Measurements from ENCODE around the gene DDR2.
A peak's percentile ranks its signal among the peaks of the same experiment; 100 is the strongest.

DDR2 gene

DNA sequence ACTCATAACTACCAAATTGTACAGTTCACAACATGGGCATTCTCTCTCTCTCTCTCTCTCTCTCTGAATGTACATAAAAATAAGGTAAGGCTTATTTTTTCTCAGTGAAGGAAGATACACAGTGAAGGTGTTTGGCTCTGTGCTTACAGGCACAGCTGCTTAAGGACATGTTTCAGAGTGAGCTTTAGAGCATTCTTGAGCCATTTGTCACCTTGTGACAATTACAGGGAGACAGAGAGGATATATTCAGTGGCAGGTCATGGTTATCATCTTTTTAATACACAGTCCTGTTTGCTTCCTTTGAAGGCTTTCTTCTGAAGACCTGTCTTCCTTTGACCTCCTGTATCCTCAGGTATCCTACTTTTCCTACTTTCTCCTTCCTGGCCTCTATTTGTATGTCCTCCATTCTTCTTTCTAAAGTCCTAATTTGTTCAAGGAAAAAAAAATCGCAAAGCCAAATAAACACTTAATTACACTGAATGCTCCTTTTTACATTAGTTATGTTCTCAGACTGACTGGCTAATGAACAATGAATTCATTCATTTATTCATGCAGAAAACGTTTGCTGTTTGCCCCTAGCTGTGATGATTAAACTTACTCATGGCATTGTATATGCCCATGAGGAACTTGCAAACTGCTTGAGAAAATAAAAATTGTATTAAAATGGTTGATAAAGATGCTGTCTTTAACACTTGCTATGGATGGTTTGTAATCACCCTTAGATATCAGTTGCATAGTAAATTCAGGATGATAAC is 191.7 kb downstream of the DDR2 start:
- ATAC-seq = peak; percentile 38
- TF ChIP-seq, protein P1, sequence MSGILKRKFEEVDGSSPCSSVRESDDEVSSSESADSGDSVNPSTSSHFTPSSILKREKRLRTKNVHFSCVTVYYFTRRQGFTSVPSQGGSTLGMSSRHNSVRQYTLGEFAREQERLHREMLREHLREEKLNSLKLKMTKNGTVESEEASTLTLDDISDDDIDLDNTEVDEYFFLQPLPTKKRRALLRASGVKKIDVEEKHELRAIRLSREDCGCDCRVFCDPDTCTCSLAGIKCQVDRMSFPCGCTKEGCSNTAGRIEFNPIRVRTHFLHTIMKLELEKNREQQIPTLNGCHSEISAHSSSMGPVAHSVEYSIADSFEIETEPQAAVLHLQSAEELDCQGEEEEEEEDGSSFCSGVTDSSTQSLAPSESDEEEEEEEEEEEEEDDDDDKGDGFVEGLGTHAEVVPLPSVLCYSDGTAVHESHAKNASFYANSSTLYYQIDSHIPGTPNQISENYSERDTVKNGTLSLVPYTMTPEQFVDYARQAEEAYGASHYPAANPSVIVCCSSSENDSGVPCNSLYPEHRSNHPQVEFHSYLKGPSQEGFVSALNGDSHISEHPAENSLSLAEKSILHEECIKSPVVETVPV (CRISPR knock-in tag; IDR thresholded peaks at IDR 0.05) = no peak
- TF ChIP-seq ZFP30 (CRISPR knock-in tag; IDR thresholded peaks at IDR 0.05) (no peak), RARB (CRISPR knock-in tag; IDR thresholded peaks at IDR 0.05) (no peak), ZNF70 (CRISPR knock-in tag; IDR thresholded peaks at IDR 0.05) (no peak), CSDC2 (CRISPR knock-in tag; IDR thresholded peaks at IDR 0.05) (no peak), TOX (CRISPR knock-in tag; IDR thresholded peaks at IDR 0.05; ENCODE audit: borderline replicate concordance) (no peak), ISL1 (CRISPR knock-in tag; IDR thresholded peaks at IDR 0.05) (no peak), GLIS3 (CRISPR knock-in tag; IDR thresholded peaks at IDR 0.05) (no peak), PPARA (CRISPR knock-in tag; IDR thresholded peaks at IDR 0.05; ENCODE audit: borderline replicate concordance) (no peak)
- TF ChIP-seq, protein P2, sequence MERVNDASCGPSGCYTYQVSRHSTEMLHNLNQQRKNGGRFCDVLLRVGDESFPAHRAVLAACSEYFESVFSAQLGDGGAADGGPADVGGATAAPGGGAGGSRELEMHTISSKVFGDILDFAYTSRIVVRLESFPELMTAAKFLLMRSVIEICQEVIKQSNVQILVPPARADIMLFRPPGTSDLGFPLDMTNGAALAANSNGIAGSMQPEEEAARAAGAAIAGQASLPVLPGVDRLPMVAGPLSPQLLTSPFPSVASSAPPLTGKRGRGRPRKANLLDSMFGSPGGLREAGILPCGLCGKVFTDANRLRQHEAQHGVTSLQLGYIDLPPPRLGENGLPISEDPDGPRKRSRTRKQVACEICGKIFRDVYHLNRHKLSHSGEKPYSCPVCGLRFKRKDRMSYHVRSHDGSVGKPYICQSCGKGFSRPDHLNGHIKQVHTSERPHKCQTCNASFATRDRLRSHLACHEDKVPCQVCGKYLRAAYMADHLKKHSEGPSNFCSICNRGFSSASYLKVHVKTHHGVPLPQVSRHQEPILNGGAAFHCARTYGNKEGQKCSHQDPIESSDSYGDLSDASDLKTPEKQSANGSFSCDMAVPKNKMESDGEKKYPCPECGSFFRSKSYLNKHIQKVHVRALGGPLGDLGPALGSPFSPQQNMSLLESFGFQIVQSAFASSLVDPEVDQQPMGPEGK (CRISPR knock-in tag; IDR thresholded peaks at IDR 0.05; ENCODE audit: borderline replicate concordance) = no peak

DNA sequence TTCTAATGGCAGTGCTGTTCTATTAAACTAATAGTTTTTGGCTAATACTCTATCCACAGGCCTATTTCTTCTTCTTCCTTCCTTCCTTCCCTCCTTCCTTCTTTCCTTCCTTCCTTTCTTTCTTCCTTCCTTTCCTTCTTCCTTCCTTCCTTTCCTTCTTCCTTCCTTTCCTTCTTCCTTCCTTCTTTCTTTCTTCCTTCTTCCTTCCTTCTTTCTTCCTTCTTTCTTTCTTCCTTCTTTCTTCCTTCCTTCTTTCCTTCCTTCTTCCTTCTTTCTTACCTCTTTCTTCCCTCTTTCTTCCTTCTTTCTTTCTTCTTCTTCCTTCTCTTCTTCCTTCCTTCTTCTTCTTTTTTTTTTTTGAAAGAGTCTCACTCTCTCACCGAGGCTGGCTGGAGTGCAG is 197.0 kb downstream of the DDR2 start:
- ATAC-seq = no peak
- TF ChIP-seq BACH2 (CRISPR knock-in tag; IDR thresholded peaks at IDR 0.05; ENCODE audit: borderline replicate concordance) (no peak), ZC3H10 (CRISPR knock-in tag; IDR thresholded peaks at IDR 0.05) (no peak)
- TF ChIP-seq, protein P2 (CRISPR knock-in tag; IDR thresholded peaks at IDR 0.05; ENCODE audit: borderline replicate concordance) = no peak
- TF ChIP-seq, protein P3, sequence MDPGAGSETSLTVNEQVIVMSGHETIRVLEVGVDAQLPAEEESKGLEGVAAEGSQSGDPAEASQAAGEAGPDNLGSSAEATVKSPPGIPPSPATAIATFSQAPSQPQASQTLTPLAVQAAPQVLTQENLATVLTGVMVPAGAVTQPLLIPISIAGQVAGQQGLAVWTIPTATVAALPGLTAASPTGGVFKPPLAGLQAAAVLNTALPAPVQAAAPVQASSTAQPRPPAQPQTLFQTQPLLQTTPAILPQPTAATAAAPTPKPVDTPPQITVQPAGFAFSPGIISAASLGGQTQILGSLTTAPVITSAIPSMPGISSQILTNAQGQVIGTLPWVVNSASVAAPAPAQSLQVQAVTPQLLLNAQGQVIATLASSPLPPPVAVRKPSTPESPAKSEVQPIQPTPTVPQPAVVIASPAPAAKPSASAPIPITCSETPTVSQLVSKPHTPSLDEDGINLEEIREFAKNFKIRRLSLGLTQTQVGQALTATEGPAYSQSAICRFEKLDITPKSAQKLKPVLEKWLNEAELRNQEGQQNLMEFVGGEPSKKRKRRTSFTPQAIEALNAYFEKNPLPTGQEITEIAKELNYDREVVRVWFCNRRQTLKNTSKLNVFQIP (CRISPR knock-in tag; IDR thresholded peaks at IDR 0.05; ENCODE audit: borderline replicate concordance, low read depth) = no peak

DNA sequence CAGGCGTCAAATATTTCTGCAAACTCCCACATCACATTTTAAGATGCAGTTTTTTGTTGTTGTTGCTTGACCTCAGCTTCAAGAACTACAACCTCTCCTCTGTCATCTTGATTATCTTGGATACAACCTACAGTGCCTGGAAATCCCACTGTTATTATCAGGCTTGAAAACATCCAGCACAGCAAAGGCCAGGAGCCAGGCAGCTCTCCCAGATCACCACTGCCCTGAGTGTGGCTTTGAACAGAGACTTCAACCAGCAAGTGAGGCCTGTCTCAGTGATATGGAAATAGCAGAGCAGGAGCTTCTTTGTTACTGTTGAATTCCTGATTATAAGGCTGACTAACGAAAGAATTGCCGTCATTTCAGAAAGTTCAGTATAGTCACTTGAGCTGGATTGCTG is 200.2 kb downstream of the DDR2 start:
- ATAC-seq = no peak

More for the DNA sequence above, 200.2 kb downstream of the DDR2 start:
- TF ChIP-seq ISL1 (CRISPR knock-in tag; IDR thresholded peaks at IDR 0.05) (no peak), ZNF70 (CRISPR knock-in tag; IDR thresholded peaks at IDR 0.05) (no peak), ZC3H10 (CRISPR knock-in tag; IDR thresholded peaks at IDR 0.05) (no peak), RARB (CRISPR knock-in tag; IDR thresholded peaks at IDR 0.05) (no peak), SNAI2 (CRISPR knock-in tag; IDR thresholded peaks at IDR 0.05) (no peak), TCF4 (CRISPR knock-in tag; IDR thresholded peaks at IDR 0.05; ENCODE audit: borderline replicate concordance) (no peak), ARNTL (CRISPR knock-in tag; IDR thresholded peaks at IDR 0.05; ENCODE audit: borderline replicate concordance, low read depth) (no peak), ESRRG (CRISPR knock-in tag; IDR thresholded peaks at IDR 0.05) (no peak), ZNF8 (CRISPR knock-in tag; IDR thresholded peaks at IDR 0.05) (no peak), PPARA (CRISPR knock-in tag; IDR thresholded peaks at IDR 0.05; ENCODE audit: borderline replicate concordance) (no peak), CSDC2 (CRISPR knock-in tag; IDR thresholded peaks at IDR 0.05) (no peak), ZNF565 (CRISPR knock-in tag; conservative IDR thresholded peaks at IDR 0.05; ENCODE audit: low read depth) (no peak), TOX (CRISPR knock-in tag; IDR thresholded peaks at IDR 0.05; ENCODE audit: borderline replicate concordance) (no peak), BACH2 (CRISPR knock-in tag; IDR thresholded peaks at IDR 0.05; ENCODE audit: borderline replicate concordance) (no peak), ZFP3 (CRISPR knock-in tag; IDR thresholded peaks at IDR 0.05) (no peak)
- TF ChIP-seq, protein P4, sequence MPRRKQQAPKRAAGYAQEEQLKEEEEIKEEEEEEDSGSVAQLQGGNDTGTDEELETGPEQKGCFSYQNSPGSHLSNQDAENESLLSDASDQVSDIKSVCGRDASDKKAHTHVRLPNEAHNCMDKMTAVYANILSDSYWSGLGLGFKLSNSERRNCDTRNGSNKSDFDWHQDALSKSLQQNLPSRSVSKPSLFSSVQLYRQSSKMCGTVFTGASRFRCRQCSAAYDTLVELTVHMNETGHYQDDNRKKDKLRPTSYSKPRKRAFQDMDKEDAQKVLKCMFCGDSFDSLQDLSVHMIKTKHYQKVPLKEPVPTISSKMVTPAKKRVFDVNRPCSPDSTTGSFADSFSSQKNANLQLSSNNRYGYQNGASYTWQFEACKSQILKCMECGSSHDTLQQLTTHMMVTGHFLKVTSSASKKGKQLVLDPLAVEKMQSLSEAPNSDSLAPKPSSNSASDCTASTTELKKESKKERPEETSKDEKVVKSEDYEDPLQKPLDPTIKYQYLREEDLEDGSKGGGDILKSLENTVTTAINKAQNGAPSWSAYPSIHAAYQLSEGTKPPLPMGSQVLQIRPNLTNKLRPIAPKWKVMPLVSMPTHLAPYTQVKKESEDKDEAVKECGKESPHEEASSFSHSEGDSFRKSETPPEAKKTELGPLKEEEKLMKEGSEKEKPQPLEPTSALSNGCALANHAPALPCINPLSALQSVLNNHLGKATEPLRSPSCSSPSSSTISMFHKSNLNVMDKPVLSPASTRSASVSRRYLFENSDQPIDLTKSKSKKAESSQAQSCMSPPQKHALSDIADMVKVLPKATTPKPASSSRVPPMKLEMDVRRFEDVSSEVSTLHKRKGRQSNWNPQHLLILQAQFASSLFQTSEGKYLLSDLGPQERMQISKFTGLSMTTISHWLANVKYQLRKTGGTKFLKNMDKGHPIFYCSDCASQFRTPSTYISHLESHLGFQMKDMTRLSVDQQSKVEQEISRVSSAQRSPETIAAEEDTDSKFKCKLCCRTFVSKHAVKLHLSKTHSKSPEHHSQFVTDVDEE (CRISPR knock-in tag; IDR thresholded peaks at IDR 0.05) = no peak
- TF ChIP-seq, protein P3 (CRISPR knock-in tag; IDR thresholded peaks at IDR 0.05; ENCODE audit: borderline replicate concordance, low read depth) = no peak

Measured in SK-N-SH treated with all-trans-retinoic acid at 6 μM for 48 hours (cell line).